Measurements from ENCODE around the gene RCE1. TPM values are rescaled to one million over a fixed set of nuclear protein-coding genes. Genes with fewer than 3 reads are reported as not detected.
A peak's percentile ranks its signal among the peaks of the same experiment; 100 is the strongest.
"Not testable (repeated sequence)": the region's sequence is repeated elsewhere in the genome, so short reads cannot be mapped to it uniquely, and the experiment has no call there.

The RCE1 gene
- total and polyA plus RNA-seq, 10 donors = 10.0 to 27.9 (median 17.7) TPM

GRCh38 chr11:66820381-66820780, 22.9 kb upstream of the RCE1 start:
- TF ChIP-seq POLR2A (IDR thresholded peaks at IDR 0.05) = no peak
- no peak for DNase-seq
- WGBS, 5 donors = 88 to 94% (median 90%) methylated on average over 3 of the region's 3 CpGs

GRCh38 chr11:66820901-66821300, 22.3 kb upstream of the RCE1 start:
- H3K27ac ChIP-seq = no peak overlapping the region
- intact Hi-C loops (cut with DNase I; ENCODE audit: low total_unique reads) = no loop called here
- no peak for DNase-seq
- H3K36me3 ChIP-seq = no peaks in the 10 kb centered on the region
- no peaks in the 10 kb centered on the region for H3K27me3 ChIP-seq (replicated peaks in 1 of 7)
- no peak overlapping the region for H3K4me3 ChIP-seq
- no peaks in the 10 kb centered on the region for H3K9me3 ChIP-seq
- 88 to 96% (median 92%) methylated on average over 3 of the region's 3 CpGs for WGBS, 5 donors
- TF ChIP-seq POLR2AphosphoS5 (IDR thresholded peaks at IDR 0.05) (no peak), POLR2A (IDR thresholded peaks at IDR 0.05) (no peak), CTCF (IDR thresholded peaks at IDR 0.05 in 8 of 11, conservative IDR thresholded peaks at IDR 0.05 in 3 of 11) (no peak)
- H3K4me1 ChIP-seq = no peaks in the 10 kb centered on the region

More at GRCh38 chr11:66820381-66820780, 22.9 kb upstream of the RCE1 start:
- Histone ChIP-seq H3K27ac (no peak overlapping the region), H3K27me3 (replicated peaks in 1 of 7) (no peaks in the 10 kb centered on the region), H3K36me3 (no peaks in the 10 kb centered on the region), H3K9me3 (no peaks in the 10 kb centered on the region), H3K4me3 (no peak overlapping the region), H3K4me1 (no peaks in the 10 kb centered on the region)
- intact Hi-C loops (cut with DNase I; ENCODE audit: low total_unique reads) = no loop called here

- TF ChIP-seq POLR2A (IDR thresholded peaks at IDR 0.05) (no peak), CTCF (IDR thresholded peaks at IDR 0.05 in 8 of 11, conservative IDR thresholded peaks at IDR 0.05 in 3 of 11) (no peak), POLR2AphosphoS5 (IDR thresholded peaks at IDR 0.05) (no peak)
- no peak overlapping the region for H3K4me3 ChIP-seq
- no peaks in the 10 kb centered on the region for H3K27me3 ChIP-seq (replicated peaks in 1 of 7)
- no peak overlapping the region for H3K27ac ChIP-seq
- WGBS, 5 donors = 94 to 98% (median 97%) methylated on average over 4 of the region's 4 CpGs
- H3K9me3 ChIP-seq = no peaks in the 10 kb centered on the region
- H3K4me1 ChIP-seq = no peaks in the 10 kb centered on the region
- no peak for DNase-seq
- H3K36me3 ChIP-seq = peaks cover 0 to 9% (median 0%) of the 10 kb centered on the region in 6 donors
- intact Hi-C loops (cut with DNase I; ENCODE audit: low total_unique reads) = no loop called here
Measured at GRCh38 chr11:66823700-66824099, 19.5 kb upstream of the RCE1 start.

- H3K27ac ChIP-seq; intact Hi-C loops (cut with DNase I; ENCODE audit: low total_unique reads); H3K4me3 ChIP-seq; DNase-seq; H3K9me3 ChIP-seq; H3K27me3 ChIP-seq (replicated peaks in 1 of 7); H3K4me1 ChIP-seq: not testable (repeated sequence)
- 89 to 100% (median 98%) methylated on average over 3 to 4 of the region's 4 CpGs for WGBS, 5 donors
- H3K36me3 ChIP-seq = peaks cover 0 to 16% (median 0%) of the 10 kb centered on the region in 6 donors
Measured at GRCh38 chr11:66824573-66824972, 18.7 kb upstream of the RCE1 start.

- intact Hi-C loops (cut with DNase I; ENCODE audit: low total_unique reads) = loop anchor here (1.0 kb wide), 1 partner anchor 138 kb away; no protein-coding TSS in a partner anchor
- TF ChIP-seq CTCF (IDR thresholded peaks at IDR 0.05 in 8 of 11, conservative IDR thresholded peaks at IDR 0.05 in 3 of 11) (peak in 5 of 11 experiments; percentile 5 to 37 (median 15)), POLR2A (IDR thresholded peaks at IDR 0.05) (no peak)
- Histone ChIP-seq H3K9me3 (no peaks in the 10 kb centered on the region), H3K4me1 (peaks cover 2 to 33% (median 13%) of the 10 kb centered on the region in 6 donors), H3K27me3 (replicated peaks in 1 of 7) (no peaks in the 10 kb centered on the region), H3K4me3 (no peak overlapping the region), H3K27ac (peak overlapping the region in 1 of 8 donors; percentile 22), H3K36me3 (peaks cover 0 to 27% (median 10%) of the 10 kb centered on the region in 6 donors)
- DNase-seq = no peak
- 61 to 71% (median 64%) methylated on average over 4 of the region's 4 CpGs for WGBS, 5 donors
Measured at GRCh38 chr11:66834539-66834845, 8.7 kb upstream of the RCE1 start.

Measured in spleen (tissue), 11 donors.